GM18498 (cell line): ENCODE results near the gene ACTL7B.
"Not testable (repeated sequence)": the region's sequence is repeated elsewhere in the genome, so short reads cannot be mapped to it uniquely, and the experiment has no call there.

Experiments
- ATAC-seq: cut with Tn5 transposase; IDR thresholded peaks from one replicate; pipeline ENCODE4 v1.9.1; 2021; ENCODE audit warnings: mild to moderate bottlenecking, moderate library complexity; ENCODE audit not compliant: unreplicated experiment

ACTL7B gene

GRCh38 chr9:108874058-108874788 lies 18.4 kb upstream of the ACTL7B start:
- no peak for ATAC-seq

DNA sequence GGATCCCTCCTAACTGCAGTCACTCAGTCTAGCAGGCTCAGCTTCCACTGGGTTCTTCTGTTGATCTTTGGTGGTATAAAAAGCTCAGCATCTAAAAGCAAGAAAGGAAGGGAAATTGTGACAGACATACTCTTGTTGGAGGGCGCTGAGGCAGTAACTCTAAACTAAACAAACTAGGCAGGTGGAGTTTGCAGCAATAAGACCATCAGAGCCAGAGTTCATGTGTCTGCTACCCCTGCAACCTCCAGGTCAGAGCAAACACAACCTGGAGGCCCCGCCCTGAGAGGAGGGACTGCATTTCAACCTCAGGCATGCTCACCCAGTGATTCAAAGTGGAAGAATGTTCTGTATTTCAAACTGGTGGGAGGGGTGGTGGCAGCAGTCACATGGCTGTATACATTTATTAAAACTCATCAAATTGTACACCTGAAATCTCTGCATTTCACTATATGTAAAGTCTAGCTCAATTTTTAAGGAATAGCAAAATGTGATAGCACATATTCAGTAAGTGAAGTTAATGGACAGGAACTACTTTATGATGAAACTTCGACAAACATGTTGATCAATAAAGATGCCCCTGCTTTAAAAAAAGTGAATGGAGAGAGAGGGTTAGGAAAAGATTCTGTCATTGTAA lies 13.4 kb upstream of the ACTL7B start:
- ATAC-seq = no peak

GRCh38 chr9:108867829-108868228 lies 12.0 kb upstream of the ACTL7B start:
- no peak for ATAC-seq

DNA sequence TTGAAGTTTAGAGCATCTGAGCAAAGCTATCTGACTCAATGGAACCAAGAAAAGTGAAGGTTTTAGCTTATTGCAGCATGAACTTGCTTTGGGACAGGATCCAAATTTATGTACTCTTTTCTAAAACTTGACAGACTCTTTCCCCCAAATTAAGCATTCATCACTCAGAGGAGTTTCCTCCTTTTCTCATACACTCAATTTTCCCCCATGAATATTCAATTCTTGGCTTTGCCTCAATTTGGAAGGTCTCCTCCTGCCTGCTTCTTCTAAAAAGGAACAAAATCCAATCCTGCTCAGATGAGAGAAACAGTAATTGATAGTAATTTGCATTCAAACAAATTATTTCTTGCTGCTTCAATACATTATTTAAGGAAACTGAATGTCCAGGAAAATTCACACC lies 11.3 kb upstream of the ACTL7B start:
- ATAC-seq = no peak

DNA sequence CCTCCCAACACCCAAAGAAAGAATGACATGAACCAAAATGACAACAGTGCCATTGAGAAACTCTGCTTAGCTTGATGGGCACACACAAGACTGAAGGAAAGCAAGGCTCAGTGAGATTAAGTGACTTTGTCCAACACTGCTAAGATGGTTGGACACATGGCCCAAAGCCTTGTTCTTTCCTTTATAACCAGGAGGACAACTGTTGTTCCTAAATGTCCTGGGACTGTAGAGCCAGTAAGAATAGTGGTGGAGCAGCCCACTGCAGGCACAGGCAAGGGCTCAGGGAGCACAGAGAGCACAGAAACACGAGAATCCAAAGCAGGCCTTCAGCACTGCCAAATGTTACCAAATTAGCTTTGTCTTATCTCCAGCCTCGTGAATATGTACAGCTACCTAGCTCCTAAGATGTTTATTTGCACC lies 10.2 kb upstream of the ACTL7B start:
- ATAC-seq = no peak

- ATAC-seq = no peak
These were observed 9.3 kb upstream of the ACTL7B start for GRCh38 chr9:108865037-108865436.

- no peak for ATAC-seq
These were observed 8.7 kb upstream of the ACTL7B start for GRCh38 chr9:108864446-108864845.

DNA sequence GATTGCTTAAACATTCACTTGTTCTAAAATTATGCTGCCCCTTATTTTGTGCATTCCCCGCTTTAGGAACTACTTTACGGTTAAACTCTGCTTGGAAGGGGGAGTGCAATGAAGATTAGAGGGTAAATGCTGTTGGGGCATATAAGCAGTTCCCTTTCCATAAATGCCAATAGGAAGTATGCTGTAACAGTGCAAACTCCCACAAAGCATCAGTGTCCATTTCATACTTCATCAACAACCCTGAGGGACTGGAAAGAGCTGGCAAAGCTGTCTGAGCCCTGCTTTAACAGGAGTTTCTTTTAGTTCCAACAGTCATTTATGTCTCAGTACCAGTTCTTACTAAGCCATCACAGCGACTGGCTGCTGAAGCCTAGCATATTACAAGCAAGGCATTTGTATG lies 8.1 kb upstream of the ACTL7B start:
- no peak for ATAC-seq

GRCh38 chr9:108861997-108862396 lies 6.2 kb upstream of the ACTL7B start, which contains the start of gene ACTL7A:
Gene ACTL7A, plus strand, starts transcription at chr9:108862266. Its CDS starts 57 bp downstream, at chr9:108862323.
- no peak for ATAC-seq

DNA sequence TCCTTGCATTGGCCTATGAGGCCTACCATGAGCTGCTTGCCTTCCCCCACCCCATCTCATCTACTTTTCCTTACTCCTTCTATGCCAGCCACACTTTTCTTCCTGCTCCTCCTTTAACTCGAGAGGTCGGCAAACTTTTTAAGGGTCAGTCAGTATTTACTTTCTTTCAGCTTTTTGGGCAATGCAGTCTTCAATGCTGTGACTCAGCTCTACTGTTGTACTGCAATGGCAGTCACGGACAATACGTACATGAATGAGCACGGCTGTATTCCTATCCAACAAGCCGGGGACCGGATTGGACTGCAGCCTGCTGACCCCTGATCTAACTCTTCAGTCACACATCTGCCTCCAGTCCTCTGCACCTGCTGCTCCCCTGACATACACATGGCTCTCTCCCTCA lies 5.7 kb upstream of the ACTL7B start:
- no peak for ATAC-seq

DNA sequence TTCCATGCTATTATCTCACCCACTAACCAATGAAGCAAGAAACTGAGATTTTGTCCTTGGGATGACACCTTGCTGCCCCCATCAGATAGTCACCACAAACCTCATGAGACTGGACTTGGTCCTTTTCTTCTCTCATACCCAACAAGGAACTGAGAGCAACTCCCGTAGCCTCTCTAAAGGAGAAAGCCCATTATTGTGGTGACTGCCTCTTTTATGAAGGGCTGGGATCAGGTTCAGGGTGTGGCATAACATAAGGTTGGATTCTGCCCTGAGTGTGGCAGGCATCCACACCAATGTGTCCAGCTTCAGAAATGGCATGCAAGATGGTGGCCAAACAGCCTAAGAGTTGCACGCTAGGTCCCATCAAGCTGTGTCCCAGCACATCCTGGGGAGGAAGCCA lies 5.0 kb upstream of the ACTL7B start:
- no peak for ATAC-seq

DNA sequence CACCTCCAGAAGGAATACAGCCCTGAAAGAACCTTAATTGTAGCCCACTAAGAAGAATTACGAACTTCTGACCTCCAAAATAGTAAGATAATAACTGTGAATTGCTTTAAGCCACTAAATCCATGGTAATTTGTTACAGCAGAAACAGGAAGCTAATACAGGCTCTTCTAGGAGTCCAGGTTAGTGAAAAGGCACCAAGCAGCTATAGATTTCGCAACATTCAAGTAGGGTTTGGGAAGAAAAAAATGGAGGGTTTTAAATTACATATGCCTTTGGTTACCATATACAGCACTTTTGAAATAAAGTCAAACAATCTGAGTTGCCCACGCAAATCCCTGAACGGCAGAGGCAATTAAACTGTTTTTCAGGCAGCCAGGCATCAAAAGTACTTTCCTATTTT lies 4.6 kb upstream of the ACTL7B start:
- no peak for ATAC-seq

DNA sequence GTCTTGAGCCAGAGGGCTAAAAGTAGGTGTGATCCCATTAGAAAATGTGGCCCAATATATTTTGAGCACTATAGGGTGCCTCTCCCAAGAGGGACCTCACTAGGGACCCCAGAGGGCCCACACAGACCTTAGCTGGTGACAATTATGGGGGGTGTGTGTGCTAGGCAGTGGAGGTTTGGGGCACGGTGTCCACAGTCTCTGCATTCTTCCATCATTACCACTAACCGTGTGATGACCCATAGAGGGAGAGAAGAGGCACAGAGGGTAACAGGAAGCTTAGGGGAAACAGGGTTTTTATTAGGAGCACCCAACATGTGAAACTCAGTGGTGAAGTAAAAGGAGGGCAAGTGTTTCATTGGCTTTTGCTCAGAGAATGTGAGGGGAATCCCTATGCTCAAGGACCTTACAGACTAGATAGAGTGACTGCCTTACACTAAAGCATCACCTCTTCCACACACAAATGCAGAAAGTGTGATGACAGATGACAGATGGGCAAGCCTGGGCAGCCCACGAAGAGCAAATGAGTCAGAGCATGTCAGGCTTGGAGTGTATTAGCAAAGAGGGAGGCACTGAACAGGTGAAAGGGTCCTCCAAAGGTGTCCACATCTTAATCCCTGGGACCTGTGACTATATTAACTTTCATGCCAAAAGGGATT lies 3.8 kb upstream of the ACTL7B start:
- ATAC-seq = peak; percentile 79

GRCh38 chr9:108857572-108857971 lies 1.8 kb upstream of the ACTL7B start:
- ATAC-seq = no peak

GRCh38 chr9:108855529-108855886 lies 278 bp downstream of the ACTL7B start:
- ATAC-seq = no peak

- ATAC-seq = no peak
These were observed 901 bp downstream of the ACTL7B start for GRCh38 chr9:108854641-108855528.

DNA sequence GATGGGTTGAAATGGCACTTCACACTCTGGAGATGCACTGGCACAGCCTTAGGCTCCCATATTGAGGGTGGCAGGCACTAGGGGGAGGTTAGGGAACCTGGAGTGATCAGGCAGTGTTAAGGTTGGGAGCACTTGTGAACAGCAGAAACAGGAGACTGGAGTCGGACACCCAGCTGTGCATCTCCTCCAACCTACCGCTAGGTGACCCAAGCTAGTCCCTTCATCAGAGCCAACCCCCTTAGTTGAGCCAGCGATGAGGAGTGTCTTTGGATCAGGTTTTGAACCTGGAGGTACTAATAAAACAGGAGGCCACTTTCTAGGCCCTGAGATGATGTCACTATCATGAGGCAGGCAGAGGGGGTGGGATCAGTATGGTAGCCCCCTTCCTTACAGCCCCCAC lies 1.7 kb downstream of the ACTL7B start:
- no peak for ATAC-seq

GRCh38 chr9:108852079-108852478 lies 3.7 kb downstream of the ACTL7B start:
- ATAC-seq = no peak

- ATAC-seq = no peak
These were observed 4.6 kb downstream of the ACTL7B start for GRCh38 chr9:108851138-108851537.

- ATAC-seq = no peak
These were observed 5.4 kb downstream of the ACTL7B start for GRCh38 chr9:108850293-108850897.

DNA sequence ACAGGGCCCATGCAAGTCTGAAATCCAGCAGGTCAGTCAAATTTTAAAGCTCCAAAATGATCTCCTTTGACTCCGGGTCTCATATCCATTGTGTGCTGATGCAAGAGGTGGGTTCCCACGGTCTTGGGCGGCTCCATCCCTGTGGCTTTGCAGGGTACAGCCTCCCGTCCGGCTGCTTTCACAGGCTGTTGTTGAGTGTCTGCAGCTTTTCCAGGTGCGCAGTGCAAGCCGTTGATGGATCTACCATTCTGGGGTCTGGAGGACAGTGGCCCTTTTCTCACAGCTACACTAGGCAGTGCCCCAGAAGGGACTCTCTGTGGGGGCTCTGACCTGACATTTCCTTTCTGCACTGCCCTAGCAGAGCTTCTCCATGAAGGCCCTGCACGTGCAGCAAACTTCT lies 7.5 kb downstream of the ACTL7B start:
- ATAC-seq = not testable (repeated sequence)
